K562 (cell line): Measurements from ENCODE around the gene TPO.
"Not testable (repeated sequence)": the region's sequence is repeated elsewhere in the genome, so short reads cannot be mapped to it uniquely, and the experiment has no call there.

ENCODE experiments used
- ATF1 ChIP-seq, 2 experiments: fragments of 450-650 bp in 1 of 2; IDR thresholded peaks; 2 replicates each; pipeline ENCODE4 v1.6.1; 2016; ENCODE audit warnings: missing compliant biosample characterization in 1 of 2, missing genetic modification characterization in 1 of 2
- CBX8 ChIP-seq: fragments of 200-600 bp; sonication (generic); IDR thresholded peaks from 2 replicates; pipeline ENCODE4 v1.6.1; 2012; ENCODE audit warnings: borderline replicate concordance, mixed run types, low read depth, mild to moderate bottlenecking, moderate library complexity, mixed read lengths, low read length, control low read depth, inconsistent platforms; ENCODE audit not compliant: poor library complexity, severe bottlenecking; ENCODE audit errors: extremely low read depth
- HDAC2 ChIP-seq: fragments of 450-650 bp; IDR thresholded peaks from 2 replicates; pipeline ENCODE4 v1.6.1; 2016; ENCODE audit warnings: mild to moderate bottlenecking
- HNRNPUL1 ChIP-seq: fragments of 200-400 bp; formaldehyde crosslinking; IDR thresholded peaks from 2 replicates; pipeline ENCODE4 v1.6.1; 2017; ENCODE audit warnings: low read length
- POLR2A ChIP-seq: fragments of 450-650 bp; conservative IDR thresholded peaks from 2 replicates; pipeline ENCODE4 v1.6.1; 2016
- TFAM ChIP-seq: fragments of 250-450 bp; sonication (Bioruptor Pico); conservative IDR thresholded peaks from 2 replicates; pipeline ENCODE4 v1.5.0; 2021; ENCODE audit warnings: mild to moderate bottlenecking, moderate library complexity
- TFE3 ChIP-seq: fragments of 450-650 bp; formaldehyde crosslinking; IDR thresholded peaks from 2 replicates; pipeline ENCODE4 v1.4.0; 2020; ENCODE audit warnings: mild to moderate bottlenecking, mixed read lengths
- ZNF232 ChIP-seq: sonication (generic); formaldehyde crosslinking; IDR thresholded peaks from 2 replicates; pipeline ENCODE4 v1.8.0; 2022; ENCODE audit warnings: mild to moderate bottlenecking, missing genetic modification reagents

GRCh38 chr2:1492231-1492630, 79.0 kb downstream of the TPO start:
- TF ChIP-seq HNRNPUL1; ZNF232 (CRISPR knock-in tag); CBX8; HDAC2; TFE3 (CRISPR knock-in tag); TFAM (CRISPR knock-in tag); ATF1 (CRISPR knock-in tag; IDR thresholded peaks at IDR 0.05); ATF1 (tag; IDR thresholded peaks at IDR 0.05); POLR2A: not testable (repeated sequence)
